AG09319 (cell line): ENCODE results near the gene TRAPPC2B.
"Not testable (repeated sequence)": the region's sequence is repeated elsewhere in the genome, so short reads cannot be mapped to it uniquely, and the experiment has no call there.

Experiments
- DNase-seq: peaks from one replicate; pipeline ENCODE4 v3.0.0-alpha.2; 2010; ENCODE audit warnings: low read depth; ENCODE audit errors: extremely low read depth
- TF ChIP-seq, protein P1 (sequence below): IDR thresholded peaks from 2 replicates; pipeline ENCODE4 v1.5.1; 2011; ENCODE audit warnings: low read depth, mild to moderate bottlenecking, inconsistent platforms, low read length, moderate library complexity

The TRAPPC2B gene

DNA sequence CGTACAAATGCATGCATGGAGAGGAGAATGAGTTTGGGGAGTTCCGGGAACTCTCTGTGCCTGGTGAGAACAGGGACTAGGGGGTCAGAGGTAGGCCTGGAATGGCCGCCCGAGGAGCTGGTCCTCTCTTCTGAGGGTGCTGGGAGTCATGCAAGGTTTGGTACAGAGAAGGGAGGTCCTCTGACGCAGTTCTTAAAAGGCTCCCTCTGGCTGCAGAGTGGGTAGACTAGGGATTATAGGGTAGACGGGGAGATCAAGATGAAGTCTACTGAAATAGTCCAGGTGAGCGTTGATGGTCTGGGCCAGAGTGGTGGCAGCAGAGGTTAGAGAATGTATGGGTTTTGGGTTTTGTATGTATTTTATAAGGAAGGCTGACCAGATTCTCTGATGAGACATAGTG, 11.5 kb upstream of the TRAPPC2B start:
- TF ChIP-seq, protein P1, sequence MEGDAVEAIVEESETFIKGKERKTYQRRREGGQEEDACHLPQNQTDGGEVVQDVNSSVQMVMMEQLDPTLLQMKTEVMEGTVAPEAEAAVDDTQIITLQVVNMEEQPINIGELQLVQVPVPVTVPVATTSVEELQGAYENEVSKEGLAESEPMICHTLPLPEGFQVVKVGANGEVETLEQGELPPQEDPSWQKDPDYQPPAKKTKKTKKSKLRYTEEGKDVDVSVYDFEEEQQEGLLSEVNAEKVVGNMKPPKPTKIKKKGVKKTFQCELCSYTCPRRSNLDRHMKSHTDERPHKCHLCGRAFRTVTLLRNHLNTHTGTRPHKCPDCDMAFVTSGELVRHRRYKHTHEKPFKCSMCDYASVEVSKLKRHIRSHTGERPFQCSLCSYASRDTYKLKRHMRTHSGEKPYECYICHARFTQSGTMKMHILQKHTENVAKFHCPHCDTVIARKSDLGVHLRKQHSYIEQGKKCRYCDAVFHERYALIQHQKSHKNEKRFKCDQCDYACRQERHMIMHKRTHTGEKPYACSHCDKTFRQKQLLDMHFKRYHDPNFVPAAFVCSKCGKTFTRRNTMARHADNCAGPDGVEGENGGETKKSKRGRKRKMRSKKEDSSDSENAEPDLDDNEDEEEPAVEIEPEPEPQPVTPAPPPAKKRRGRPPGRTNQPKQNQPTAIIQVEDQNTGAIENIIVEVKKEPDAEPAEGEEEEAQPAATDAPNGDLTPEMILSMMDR, result no peak
- no peak for DNase-seq

DNA sequence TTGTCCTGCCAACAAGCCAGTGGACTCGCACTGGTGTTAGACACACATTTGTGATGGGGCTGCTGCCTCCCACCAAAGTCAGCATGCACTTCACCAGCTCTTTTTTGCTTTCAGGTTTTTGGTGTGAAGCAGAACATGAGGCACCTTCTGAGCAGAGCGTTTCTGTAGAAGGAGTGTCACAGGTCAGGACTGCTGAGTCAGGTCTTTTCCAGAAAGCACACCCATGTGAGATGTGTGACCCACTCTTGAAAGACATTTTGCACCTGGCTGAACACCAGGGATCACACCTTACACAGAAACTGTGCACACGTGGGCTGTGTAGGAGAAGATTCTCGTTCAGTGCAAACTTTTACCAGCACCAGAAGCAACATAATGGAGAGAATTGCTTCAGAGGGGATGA, 7.4 kb upstream of the TRAPPC2B start:
- no peak for DNase-seq
- TF ChIP-seq, protein P1, result no peak

DNA sequence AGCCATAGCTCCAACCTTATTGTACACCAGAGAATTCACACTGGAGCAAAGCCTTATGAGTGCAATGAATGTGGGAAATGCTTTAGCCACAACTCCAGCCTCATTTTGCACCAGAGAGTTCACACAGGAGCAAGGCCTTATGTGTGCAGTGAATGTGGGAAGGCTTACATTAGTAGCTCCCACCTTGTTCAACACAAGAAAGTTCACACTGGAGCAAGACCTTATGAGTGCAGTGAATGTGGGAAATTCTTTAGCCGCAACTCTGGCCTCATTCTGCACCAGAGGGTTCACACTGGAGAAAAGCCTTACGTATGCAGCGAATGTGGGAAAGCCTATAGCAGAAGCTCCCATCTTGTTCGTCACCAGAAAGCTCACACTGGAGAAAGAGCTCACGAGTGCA, 5.9 kb upstream of the TRAPPC2B start:
- DNase-seq, result no peak
- TF ChIP-seq, protein P1, result no peak

DNA sequence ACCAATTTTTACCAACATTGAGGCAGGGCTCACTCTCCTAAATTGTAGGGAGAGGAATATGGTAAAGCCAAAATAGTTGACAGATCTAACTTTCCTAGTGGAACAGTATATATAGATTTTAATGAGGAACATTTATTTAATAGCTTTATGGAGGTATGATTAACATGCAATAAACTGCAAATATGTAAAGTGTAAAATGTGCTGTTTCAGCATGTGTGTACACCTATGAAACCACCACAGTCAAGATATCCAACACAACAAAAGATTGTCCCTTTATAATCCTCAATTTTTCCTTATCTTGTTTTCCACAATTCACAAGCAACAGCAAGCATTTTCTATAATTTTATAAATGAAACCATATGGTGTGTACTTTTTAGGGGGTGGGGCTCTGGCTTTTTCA, 4.1 kb upstream of the TRAPPC2B start:
- no peak for DNase-seq
- TF ChIP-seq, protein P1, result no peak

DNA sequence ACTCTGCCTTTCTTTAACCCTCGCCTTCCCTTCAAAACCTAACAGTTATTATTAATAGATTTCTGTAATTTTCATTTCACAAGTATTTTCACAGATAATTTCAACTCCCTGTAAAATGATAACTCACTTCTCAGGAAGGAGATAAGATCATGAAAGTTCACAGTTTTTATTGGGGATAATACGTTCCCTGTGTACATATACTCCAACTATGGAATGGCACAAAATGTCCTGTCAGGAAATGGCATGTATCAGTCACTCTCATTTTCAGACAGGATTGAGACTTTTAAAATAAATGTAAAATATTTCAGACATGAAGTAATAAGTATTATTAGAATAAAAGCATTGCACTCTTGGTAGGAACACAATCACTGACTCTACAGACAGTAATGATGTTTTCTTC, 932 bp upstream of the TRAPPC2B start:
- TF ChIP-seq, protein P1, result no peak
- DNase-seq, result no peak

DNA sequence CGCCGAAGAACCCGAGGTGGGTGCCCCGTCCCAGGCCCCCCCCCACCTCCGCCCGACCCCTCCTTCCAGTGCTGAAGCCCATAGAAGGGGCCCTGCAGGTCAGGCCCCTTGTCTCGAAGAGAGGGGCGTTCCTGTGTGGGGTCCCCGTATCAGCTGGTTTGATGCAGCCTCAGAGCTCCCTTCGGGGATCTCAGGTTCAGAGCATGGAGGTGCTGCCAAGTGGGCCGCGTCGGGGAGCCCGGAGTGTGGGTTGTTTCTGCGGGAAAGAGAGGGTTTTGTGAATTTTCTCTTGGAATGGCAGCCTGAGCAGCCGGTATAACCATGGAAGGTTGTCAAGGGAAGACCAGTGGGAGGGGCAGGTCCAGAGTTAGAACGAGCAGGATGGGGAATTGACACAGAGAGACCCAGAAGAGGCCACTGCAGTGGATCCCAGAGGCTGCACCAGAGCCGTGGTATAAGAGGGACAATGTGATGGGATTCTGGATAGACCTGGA, 384 bp downstream of the TRAPPC2B start:
- TF ChIP-seq, protein P1, result no peak
- no peak for DNase-seq

DNA sequence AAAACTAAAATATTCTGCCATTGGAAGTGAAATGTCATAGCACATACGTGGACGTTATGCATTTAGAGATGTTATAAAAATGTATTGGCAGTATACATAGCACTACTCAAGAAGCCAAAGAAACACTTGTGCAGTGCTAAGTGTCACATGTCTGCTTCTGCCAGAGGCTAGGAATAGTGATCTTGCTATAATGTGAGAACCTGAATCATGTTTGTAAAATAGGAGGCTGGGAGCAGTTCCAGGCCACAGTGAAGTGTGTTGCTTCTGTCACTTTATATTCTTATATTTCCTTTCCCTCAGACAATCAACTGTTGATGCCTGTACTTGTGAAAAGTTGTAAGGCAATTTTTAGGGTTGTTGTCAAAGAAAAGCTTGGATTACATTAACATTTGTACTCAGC, 3.4 kb downstream of the TRAPPC2B start:
- DNase-seq, result no peak
- TF ChIP-seq, protein P1, result no peak

DNA sequence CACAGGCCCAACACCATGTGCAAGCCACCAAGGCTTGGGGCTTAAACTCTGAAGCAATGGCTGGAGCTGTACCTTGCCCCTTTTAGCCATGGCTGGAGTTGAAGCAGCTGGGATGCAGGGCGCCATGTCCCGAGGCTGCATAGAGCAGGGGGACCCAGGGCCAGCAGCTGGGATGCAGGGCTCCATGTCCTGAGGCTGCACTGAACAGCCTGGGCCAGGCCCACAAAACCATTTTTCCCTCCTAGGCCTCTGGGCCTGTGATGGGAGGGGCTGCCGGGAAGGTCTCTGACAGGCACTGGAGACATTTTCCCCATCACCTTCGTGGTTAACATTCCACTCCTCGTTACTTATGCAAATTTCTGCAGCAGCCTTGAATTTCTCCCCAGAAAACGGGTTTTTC, 10.8 kb downstream of the TRAPPC2B start:
- TF ChIP-seq, protein P1, result no peak
- DNase-seq, result no peak

DNA sequence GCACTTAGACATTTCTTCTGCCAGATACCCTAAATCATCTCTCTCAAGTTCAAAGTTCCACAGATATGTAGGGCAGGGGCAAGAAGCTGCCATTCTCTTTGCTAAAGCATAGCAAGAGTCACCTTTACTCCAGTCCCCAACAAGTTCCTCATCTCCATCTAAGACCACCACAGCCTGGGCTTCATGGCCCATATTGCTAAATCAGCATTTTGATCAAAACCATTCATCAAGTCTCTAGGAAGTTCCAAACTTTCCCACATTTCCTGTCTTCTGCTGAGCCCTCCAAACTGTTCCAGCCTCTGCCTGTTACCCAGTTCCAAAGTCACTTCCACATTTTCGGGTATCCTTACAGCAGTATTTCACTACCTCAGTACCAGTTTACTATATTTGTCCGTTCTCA, 11.3 kb downstream of the TRAPPC2B start:
- not testable (repeated sequence) for DNase-seq
